HG02870 (cell line): Measurements from ENCODE around the gene PRKAG2.
"Not testable (repeated sequence)": the region's sequence is repeated elsewhere in the genome, so short reads cannot be mapped to it uniquely, and the experiment has no call there.

Experiments
- ATAC-seq: cut with Tn5 transposase; IDR thresholded peaks from one replicate; pipeline ENCODE4 v1.9.1; 2021; ENCODE audit warnings: mild to moderate bottlenecking, moderate library complexity; ENCODE audit not compliant: unreplicated experiment

Gene PRKAG2

DNA sequence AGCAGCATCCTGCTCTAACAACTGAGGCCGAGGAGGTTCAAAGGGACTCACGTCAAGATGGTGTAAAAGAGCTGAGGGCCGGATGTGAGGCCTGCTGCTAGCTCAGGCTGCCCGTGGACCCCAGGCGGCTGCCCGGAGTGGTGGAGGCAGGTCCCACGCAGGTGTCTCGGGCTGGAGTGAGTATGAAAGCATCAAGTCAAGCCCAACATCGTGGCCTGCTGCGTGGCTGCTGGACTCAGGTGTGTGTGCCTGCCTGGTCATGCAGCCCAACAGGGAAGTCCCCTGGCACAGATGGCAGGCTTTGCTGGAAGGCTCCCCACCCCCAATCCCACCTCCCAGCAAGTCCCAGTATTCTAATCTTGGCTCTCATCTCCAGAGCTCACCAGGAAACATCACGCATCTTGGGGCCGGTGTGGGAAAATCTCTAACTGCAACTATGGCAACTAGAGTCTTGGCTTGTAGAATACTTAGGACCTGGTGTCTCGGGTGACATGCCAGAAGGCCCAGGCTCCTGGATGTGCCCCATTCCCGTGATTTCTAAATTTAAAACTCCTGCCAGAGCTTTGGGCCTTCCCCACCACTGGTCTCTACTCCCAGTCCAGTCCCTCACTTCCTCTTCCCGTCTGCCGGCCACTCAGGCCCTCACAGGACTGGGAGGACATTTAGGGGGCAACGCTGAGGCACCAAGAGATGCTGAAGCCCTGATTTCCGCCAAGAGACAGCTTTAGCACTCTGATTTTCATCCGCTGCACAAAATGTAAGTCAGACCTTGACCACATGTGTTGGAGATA, 85.9 kb downstream of the PRKAG2 start:
- no peak for ATAC-seq

DNA sequence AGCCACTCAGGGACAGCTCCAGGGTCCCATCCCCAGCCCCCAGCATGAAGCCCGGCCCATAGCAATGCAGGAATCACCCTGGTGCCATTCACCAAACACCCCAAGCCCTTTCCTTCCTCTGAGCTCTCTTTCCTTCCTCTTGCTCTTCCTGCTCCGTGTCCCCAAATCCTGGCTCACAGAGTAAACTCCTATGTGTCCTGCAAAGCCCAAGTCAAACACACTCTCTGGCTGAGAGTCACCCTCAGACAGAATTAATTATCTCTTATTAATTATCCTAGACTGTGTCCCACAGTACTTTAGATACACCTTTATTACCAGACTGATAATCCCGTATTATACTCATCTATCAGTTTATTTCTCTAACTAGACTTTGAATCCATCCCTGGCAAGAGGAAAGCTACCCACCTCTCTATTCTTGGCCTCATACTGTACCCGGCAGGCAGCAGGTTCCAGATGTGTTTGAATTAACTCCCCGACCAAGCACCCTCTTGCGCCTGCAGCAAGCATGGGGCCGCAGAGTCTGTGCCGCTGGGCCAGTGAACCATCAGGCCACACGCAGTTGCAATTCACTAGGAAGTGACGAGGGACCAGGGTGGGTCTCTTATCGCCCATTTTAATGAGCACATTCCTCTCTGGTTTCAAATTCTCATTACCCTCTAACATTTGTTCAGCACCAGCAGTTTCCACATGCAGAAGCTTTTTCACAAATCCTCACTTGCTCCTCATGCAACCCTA, 86.7 kb downstream of the PRKAG2 start:
- ATAC-seq = no peak

DNA sequence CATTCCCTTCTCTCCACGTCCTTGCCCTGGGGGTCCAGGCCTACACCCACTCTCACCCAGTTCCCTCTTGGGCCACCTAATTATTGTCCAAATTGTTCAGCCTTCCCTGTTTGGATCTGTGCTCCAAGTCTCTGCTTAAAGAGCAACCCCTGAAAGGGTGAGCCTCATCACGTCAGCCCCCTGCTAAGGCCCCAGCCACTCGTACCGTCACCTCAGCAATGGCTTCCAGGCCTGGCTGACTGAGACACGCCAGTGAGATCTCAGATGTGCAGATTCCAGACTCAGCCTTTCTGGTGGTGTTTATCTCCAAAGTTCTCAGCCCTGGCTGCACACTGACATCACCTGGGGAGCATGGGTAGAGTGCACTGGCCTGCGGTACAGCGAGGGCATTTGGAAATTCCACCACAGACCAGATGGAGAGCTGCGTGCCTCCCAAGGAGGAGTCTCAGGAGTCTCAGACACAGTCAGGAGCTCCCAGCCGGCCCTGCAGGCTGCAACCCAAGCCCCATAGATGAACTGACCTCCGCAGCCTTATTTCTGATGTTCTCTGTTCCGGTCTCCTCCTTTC, 87.5 kb downstream of the PRKAG2 start:
- no peak for ATAC-seq

DNA sequence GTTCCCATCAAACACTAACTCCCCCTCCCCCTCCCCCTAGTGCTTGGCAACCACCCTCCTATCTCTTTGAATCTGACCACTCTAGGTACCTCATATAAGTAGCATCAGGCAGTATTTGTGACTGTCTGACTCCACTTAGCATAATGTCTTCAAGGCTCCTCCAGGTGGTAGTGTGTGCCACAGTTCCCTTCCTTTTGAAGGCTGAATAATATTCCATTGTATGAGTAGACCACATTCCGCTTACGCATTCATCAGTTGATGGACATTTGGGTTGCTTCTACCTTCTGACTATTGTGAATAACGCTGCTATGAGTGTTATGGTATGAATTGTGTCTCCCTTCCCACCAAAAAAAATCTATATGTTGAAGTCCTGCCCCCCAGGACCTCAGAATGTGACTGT, 89.6 kb downstream of the PRKAG2 start:
- no peak for ATAC-seq

DNA sequence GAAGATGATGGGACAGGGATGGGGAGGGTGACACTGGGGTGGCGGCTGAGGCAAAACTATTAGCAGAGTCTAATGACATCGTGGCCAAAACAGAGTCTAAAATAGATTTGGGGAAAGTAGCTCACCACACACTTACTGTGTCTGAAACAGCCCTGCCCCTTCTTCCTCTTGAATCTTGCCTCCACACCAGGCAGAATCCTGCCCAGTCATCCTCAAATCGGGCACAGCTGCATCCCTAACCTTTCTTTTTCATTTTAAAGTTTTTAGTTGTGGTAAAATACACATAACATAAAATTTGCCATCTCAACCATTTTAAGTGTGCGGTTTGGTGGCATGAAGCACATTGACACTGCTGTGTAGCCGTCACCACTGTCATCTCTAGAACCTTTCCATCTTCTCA, 90.0 kb downstream of the PRKAG2 start:
- no peak for ATAC-seq

DNA sequence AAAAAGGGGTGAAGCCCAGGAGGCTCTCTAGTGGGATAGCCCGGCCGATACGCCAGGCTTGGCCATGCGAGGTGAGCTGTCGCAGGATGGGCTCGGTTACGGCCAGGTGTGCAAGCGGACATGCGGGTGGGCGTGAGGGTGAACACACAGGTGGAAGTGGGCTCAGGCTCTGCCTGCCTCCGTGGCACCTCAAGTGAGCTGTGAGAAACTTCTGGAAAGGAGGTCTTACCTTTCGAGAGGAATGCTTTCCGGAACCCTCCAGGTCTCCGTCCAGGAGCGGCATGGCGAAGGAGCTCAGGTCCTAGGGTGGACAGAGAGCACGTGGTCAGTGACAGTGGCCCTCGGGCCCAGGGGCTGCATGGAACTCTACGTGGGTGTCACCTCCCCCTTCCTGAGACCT, 90.7 kb downstream of the PRKAG2 start:
- no peak for ATAC-seq

DNA sequence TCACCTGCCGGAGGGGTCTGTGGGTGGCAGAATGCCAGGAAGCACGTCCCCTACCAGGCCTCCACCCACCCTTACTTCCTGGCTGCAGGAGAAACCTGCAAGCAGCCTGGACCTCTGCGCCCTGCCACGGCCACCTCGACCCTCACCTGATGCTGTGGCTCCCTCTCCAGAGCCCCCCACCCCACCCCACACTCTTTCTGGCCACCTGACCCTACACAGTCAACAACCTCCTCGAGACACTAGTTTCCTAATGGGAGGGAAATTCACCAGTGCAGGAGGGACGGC, 91.3 kb downstream of the PRKAG2 start:
- no peak for ATAC-seq

DNA sequence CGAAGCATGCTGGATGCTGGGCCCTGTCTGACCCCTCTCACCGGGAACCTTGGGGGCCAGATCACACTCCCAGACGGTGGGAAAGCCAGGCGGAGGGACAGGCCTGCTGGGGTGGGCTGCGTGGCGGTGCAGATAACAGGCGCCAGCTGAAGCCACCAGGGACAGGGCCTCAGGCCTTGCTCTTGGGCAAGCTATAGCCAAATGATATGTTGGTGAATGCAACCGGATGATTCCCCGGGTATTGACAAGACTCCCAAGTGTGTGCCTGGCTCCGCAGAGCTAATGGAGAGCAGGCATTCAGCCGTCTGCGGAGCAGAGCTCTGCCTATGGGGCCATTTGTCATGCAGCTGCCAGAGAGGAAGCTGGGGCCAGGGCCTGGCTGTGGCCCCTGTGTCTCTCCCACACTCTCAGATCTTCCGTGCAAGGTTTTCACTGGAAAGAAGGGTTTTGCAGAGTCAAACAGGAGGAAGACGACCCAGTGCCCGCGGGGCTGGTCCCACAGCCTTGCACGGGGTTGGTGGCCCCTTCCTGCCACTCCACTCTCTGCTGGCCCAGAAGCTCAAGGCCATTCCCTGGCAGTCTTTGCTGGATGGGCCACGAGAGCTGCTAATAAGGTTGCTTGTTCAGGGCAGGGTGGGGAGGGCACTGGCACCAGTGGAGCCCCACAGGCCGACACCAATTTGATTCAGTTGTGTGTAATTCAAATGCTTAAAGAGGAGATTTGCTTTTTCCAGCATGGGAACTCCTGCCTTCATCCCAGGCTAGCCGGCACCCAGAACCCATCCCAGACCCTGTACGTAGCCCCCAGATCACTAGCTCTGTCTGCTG, 91.8 kb downstream of the PRKAG2 start:
- no peak for ATAC-seq

DNA sequence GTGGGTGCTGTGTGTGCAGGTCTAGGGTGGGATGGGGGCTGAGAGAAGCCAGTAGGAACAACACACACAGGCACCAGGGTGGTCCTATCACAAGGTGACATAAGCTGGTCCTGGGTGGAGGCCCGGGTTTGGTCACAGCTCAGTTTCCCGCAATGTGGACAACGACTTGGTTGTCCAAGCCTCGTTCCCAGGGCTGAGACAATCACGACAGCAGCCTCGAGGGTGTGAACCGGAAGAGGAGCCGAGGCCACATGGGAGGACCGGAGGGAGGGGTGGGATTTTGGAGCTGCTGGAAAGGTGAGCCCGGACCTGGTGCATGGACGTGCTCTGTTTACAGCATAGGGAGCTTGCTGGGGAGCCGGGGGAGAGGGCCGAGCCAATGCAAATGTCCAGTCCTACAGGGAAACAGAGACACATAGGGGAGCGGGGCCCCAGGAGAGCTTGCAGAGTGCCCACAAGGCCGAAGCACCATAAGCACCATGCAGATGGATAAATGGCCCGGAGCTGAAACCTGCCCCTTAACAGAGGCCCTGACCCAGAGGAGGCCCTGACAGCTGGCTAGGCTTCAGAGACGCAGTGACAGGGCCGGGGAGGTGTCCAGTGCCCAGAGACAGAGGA, 92.8 kb downstream of the PRKAG2 start:
- ATAC-seq = no peak

DNA sequence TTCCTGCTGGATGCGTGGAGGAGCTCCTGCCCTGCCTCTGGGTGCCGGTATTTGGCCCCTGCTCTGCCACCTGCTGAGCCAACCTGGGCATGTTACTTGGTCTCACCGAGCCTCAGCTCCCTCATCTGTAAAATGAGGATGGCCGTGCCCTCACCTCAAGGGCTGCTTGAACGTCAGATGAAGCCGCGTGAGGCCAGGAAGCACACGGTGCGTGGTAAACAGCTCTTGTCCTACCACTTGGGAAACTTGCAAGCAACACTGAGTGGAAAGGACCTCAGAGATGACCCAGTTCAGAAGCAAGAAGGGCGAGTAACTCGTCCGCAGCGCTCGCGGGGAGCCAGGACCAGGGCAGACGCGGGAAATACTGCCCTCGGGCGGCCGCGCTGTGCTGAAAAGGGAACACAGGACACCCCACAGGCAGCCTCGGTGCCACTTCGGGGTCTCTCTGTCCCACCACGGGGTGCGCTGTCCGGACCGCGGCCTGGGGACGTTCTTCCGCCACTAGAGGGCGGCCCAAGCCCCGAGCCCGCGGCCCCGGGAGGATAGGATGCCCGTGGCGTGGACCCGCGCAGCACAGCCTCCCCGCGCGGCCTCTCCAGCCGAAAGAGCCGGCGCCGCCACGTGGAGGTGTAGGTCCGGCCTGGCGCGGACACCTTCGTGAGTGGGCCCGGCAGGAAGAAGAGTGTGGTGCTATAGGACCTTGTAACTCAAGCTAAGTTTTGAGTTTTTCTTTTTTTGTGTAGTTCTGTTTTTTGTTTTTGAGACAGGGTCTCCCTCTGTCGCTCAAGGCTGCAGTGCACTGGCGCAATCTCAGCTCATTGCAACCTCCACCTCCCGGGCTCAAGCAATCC, 94.1 kb downstream of the PRKAG2 start:
- ATAC-seq = peak; percentile 77

DNA sequence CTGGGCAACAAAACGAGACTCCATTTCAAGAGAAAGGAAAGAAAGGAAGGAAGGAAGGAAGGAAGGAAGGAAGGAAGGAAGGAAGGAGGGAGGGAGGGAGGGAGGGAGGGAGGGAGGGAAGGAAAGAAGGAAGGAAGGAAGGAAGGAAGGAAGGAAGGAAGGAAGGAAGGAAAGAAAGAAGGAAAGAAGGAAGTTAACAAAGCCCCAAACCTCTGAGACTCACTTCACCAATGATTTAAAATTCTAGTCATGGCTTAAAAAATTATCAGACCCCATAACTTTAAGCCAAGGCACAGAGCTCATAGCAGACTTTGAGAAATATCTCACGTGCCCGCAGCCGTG, 94.7 kb downstream of the PRKAG2 start:
- ATAC-seq = not testable (repeated sequence)

DNA sequence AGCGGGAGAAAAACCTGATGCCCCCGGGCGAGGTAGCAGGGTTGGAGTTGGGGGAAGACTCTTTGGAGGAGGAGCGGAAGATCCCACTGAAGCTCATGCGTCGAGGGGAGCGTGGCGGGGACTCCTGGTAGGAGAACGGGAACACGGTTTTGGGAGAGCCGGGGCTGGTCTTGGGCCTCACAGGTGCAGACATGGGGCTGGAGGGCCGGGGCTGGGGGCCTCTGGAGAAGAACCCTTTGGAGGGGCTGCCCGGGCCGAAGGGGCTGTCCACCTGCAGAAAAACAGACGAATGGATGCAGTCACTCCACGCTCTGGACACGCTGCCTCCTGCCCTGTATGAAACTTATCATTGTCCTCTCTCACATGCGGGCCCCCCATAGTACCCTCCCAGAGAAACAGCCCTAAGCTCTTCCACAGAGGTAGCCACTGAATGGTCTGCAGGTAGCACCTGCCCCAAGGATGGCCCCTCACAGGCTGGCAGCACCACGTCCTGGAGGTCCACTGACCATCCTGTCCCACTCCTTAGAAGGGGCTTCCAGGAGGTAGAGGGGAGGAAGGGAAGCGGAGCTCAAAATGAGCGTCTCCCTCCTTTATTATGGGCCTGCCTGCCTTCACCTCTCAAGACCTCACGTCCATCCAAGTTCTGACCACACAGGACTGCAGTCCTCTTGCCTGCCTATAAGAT, 95.6 kb downstream of the PRKAG2 start:
- no peak for ATAC-seq

DNA sequence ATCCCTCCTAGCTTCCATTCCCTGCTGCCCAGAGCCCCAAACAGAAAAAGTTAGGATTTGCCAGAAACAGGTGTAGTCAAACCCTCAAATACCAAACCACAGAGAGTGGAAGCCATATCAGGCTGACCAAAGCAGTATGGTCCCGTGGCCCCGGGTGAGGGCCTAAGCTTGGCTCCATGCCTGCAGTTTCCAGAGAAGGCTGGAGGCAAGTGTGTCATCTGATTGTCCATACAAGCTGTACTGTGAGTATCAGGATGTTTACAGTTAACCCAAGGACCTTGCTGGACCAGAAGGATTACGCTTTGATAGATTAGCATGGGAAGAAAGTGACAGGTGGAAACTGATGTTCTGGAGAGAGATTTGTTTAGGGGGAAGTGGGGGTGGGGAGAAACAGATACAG, 96.3 kb downstream of the PRKAG2 start:
- no peak for ATAC-seq

DNA sequence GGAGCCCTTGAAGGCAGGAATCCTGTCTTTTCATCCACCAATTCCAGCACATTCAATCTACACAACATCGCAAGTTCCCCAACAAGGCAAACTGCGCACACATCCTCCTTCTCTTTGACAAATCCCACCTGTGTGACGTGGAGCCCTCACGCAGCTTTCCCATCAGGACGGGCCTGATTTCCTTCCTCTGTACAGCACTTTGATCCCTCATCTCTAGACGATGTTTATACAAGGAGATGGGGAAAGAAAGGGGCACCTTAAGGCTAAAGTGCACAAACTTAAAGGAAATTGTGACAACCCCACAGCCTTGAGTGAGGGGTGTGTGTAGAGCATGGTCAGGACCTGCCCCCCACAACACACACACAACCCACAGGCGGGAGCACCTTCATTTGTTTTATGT, 97.2 kb downstream of the PRKAG2 start:
- no peak for ATAC-seq

DNA sequence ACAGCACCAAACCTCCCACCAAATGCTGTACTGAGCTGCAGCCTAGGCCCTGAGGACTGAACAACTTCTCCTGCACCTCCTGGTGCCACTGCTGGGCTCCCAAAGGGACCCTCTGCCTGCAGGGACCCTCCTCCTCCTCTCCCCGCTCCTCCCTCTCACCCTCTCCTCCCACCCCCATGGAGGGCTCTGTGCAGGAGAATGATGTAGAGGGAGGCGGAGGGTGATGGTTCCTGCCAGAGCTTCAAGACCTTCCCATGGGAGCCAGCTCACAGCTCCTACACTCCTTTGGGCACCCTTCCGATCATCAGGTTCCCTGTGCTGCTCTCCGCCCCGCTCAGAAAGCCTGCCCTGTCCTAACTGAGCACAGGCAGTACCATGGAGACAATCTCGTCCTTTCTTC, 97.7 kb downstream of the PRKAG2 start:
- no peak for ATAC-seq

DNA sequence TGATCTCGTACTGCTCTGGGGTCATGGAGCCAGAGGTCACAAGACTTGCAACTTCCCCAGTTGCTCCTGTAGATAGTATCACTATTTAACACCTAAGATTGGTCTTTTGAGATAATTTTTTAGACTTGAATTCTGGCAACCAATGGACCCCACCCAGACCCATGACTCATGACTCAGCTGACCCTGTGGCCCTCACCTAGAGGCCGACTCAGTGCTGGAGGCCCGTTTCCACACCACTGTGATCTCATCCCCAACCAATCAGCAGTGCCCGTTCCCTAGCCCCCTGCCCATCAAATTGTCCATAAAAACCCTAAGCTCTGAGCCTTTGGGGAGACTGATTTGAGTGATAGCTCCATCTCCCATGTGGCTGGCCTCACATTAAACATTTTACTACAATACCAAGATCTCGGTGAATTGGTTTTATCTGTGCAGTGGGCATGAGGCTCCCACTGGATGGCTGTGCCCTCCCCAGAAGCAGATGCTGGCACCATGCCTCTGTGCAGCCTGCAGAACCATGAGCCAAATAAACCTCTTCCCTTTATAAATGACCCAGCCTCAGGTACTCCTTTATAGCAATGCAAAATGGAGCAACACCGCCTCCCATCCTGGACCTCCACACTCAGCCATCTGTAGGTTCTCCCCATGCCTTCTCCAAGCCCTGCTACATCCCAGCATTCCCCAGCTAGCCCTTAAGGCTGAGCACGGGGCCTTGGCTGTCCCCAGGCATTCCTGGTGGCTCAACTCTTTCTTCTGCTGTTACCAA, 98.8 kb downstream of the PRKAG2 start:
- no peak for ATAC-seq

DNA sequence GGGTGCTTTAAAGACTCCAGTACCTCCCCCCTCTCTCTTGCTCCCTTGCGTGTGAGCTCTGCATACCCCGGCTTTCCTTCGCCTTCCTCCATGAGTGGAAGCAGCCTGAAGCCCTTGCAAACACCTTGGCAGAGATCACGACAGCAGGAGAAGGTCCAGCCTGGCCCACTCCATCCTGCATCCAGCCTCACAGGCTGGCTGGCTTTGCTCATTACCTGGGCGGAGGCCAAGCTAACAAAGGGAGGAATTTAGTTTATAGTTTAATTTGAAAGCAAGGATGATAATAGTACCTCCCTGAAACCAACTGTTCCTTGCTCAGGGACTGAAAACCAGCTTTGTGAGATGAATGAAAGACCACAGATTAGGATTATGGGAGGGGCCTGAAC, 99.4 kb downstream of the PRKAG2 start:
- no peak for ATAC-seq

DNA sequence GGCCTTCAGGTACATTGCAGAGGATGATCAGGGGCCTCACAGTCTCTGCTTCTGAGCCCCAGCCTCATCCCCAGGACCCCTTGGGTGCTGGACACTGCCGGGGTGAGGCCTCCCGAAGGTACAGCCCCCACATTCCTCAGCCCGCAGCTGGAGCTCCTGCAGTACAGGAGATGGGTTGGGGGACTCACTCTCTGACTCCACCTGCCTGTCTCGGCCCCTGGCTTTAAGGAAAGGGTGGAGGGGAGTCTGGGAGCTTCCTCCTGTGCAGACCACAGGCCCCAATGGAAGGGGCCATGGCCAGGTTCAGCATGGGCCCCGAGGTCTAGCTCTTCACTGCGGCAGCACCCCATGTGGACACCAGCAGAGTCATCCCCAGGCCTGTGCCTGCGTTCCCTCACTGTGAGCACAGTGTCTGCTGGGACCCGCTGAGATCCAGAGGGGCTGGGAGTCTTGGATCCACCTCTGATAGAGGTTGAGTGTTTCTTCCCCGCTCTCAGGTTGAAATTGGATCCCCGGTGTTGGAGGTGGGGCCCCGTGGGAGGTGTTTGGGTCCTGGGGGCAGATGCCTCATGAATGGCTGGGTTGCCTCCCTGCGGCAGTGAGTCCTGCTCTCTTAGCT, 99.9 kb downstream of the PRKAG2 start:
- ATAC-seq = no peak

DNA sequence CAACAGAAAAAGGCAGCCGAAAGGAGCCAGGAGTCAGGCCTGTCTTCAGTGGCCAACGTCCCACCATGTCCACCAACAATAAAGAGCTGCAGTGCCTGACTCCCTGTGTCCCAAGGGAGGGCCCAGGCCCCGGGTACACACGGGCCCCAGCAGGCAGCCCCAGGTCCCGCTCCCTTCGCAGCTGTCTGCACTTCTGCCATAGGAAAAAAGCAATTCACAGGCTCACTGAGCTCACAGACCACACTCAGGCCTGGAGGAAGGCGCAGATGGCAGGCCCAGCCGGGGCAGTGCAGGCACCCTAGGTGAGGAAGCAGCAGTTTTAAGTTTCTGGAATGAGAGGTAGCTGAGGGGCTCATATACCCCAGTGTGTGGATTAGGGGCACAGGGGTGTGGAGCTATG, 100.5 kb downstream of the PRKAG2 start:
- no peak for ATAC-seq
